Bronchial epithelial cell (primary cell): ENCODE results near the gene ACKR3. TPM values are rescaled to one million over a fixed set of nuclear protein-coding genes. Genes with fewer than 3 reads are reported as not detected.

Source experiments
- DNase-seq: peaks from one replicate; pipeline ENCODE4 v3.0.0-alpha.2; 2010; ENCODE audit warnings: low read depth
- FAIRE-seq: peaks from 2 replicates; lab custom pipeline; 2011; peaks lifted over from hg19 to GRCh38; lab: Jason Lieb, UNC
- H3K27me3 ChIP-seq: 2 replicates; pipeline ENCODE4 v1.5.1; 2011; ENCODE audit warnings: low read length; ENCODE audit not compliant: control insufficient read depth, insufficient read depth
- H3K36me3 ChIP-seq: 2 replicates; pipeline ENCODE4 v1.5.1; 2011; ENCODE audit warnings: low read length; ENCODE audit not compliant: control insufficient read depth, insufficient read depth
- H3K4me3 ChIP-seq: 2 replicates; pipeline ENCODE4 v1.5.1; 2011; ENCODE audit warnings: mild to moderate bottlenecking, low read depth, low read length, control low read depth
- CTCF ChIP-seq: IDR thresholded peaks from 2 replicates; pipeline ENCODE4 v1.5.1; 2011; ENCODE audit warnings: mild to moderate bottlenecking, moderate library complexity, low read length, control low read depth, inconsistent platforms; ENCODE audit not compliant: insufficient read depth, severe bottlenecking
- total RNA-seq: library from RNA; depleted of rRNA; stranded (reverse); fragments of >200 nt; gene quantifications from 2 replicates; pipeline ENCODE4 v1.2.1, GENCODE V29; 2014

Gene ACKR3
- total RNA-seq, 1 donor from 2014 or later, result 17.9 TPM

GRCh38 chr2:236626391-236627150 lies 56.9 kb downstream of the ACKR3 start:
- DNase-seq, result no peak
- Histone ChIP-seq H3K4me3 (no peak overlapping the region), H3K27me3 (no peaks in the 10 kb centered on the region), H3K36me3 (no peaks in the 10 kb centered on the region)
- TF ChIP-seq CTCF, result no peak
- no peak for FAIRE-seq

GRCh38 chr2:236627193-236627592 lies 57.6 kb downstream of the ACKR3 start:
- TF ChIP-seq CTCF, result no peak
- H3K36me3 ChIP-seq, result no peaks in the 10 kb centered on the region
- no peaks in the 10 kb centered on the region for H3K27me3 ChIP-seq
- no peak overlapping the region for H3K4me3 ChIP-seq
- DNase-seq (no peak), FAIRE-seq (no peak)

- no peaks in the 10 kb centered on the region for H3K36me3 ChIP-seq
- no peaks in the 10 kb centered on the region for H3K27me3 ChIP-seq
- H3K4me3 ChIP-seq, result no peak overlapping the region
- TF ChIP-seq CTCF, result no peak
- no peak for FAIRE-seq
- DNase-seq, result no peak
Observed at GRCh38 chr2:236627841-236628240, 58.2 kb downstream of the ACKR3 start.

GRCh38 chr2:236628256-236628901 lies 58.8 kb downstream of the ACKR3 start:
- H3K27me3 ChIP-seq, result no peaks in the 10 kb centered on the region
- no peak for FAIRE-seq

GRCh38 chr2:236628981-236629605 lies 59.5 kb downstream of the ACKR3 start:
- Histone ChIP-seq H3K4me3 (no peak overlapping the region), H3K27me3 (no peaks in the 10 kb centered on the region), H3K36me3 (no peaks in the 10 kb centered on the region)
- DNase-seq (no peak), FAIRE-seq (no peak)
- no peak for TF ChIP-seq CTCF

More at GRCh38 chr2:236628256-236628901, 58.8 kb downstream of the ACKR3 start:
- TF ChIP-seq CTCF, result no peak
- H3K36me3 ChIP-seq, result no peaks in the 10 kb centered on the region
- H3K4me3 ChIP-seq, result no peak overlapping the region
- no peak for DNase-seq
